Endothelial cell of umbilical vein (primary cell): ENCODE results near the gene HOXA13. TPM values are rescaled to one million over a fixed set of nuclear protein-coding genes. Genes with fewer than 3 reads are reported as not detected.
A peak's percentile ranks its signal among the peaks of the same experiment; 100 is the strongest.

ENCODE experiments used
- BruUV-seq: library from RNA; stranded (reverse); fragments of 400-500 nt; replicated peaks from 2 replicates; lab custom pipeline; 2021; lab: Mats Ljungman, UMichigan
- CTCF ChIA-PET: fragments of 300-600, 350-600 bp; sonication (Branson Sonifier 250); formaldehyde crosslinking; loops from one replicate; lab custom pipeline; 2021; ENCODE audit warnings: antibody characterized with exemption, inconsistent platforms; lab: Charles Lee
- POLR2A ChIA-PET: fragments of 300-600, 350-600 bp; sonication (Branson Sonifier 250); formaldehyde crosslinking; loops from one replicate; lab custom pipeline; 2021; ENCODE audit warnings: antibody characterized with exemption, inconsistent platforms; lab: Charles Lee
- DNase-seq: peaks from one replicate; pipeline ENCODE4 v3.0.0-alpha.2; 2011; ENCODE audit warnings: low read depth, low spot score
- FAIRE-seq: peaks from 2 replicates; lab custom pipeline; 2011; peaks lifted over from hg19 to GRCh38; lab: Jason Lieb, UNC
- H2AFZ ChIP-seq: 2 replicates; pipeline ENCODE4 v1.6.0; 2012; ENCODE audit warnings: low read depth, low read length, control low read depth, inconsistent platforms
- H3K27ac ChIP-seq: 2 replicates; pipeline ENCODE4 v1.5.1; 2011; ENCODE audit warnings: low read depth, mild to moderate bottlenecking, control low read depth, low read length, moderate library complexity; ENCODE audit not compliant: insufficient read depth
- H3K27me3 ChIP-seq, 2 experiments: 2 replicates each; pipeline versions ENCODE4 v1.6.0 to v1.6.1; 2011; ENCODE audit warnings: low read length in 2 of 2, mixed read lengths in 1 of 2; ENCODE audit not compliant: control insufficient read depth in 2 of 2, insufficient read depth in 2 of 2
- H3K36me3 ChIP-seq, 2 experiments: 2 replicates in 1 of 2; 3 replicates in 1 of 2; pipeline ENCODE4 v1.5.1; 2011; ENCODE audit warnings: low read length in 2 of 2, mild to moderate bottlenecking in 1 of 2, moderate library complexity in 1 of 2; ENCODE audit not compliant: control insufficient read depth in 2 of 2, insufficient read depth in 2 of 2; ENCODE audit errors: extremely low read depth in 1 of 2
- H3K4me1 ChIP-seq: 3 replicates; pipeline ENCODE4 v1.5.1; 2011; ENCODE audit warnings: mild to moderate bottlenecking, low read length; ENCODE audit not compliant: control insufficient read depth, insufficient read depth; ENCODE audit errors: extremely low read depth
- H3K4me2 ChIP-seq: 2 replicates; pipeline ENCODE4 v1.6.1; 2011; ENCODE audit warnings: low read length, control low read depth, mixed read lengths; ENCODE audit not compliant: insufficient read depth
- H3K4me3 ChIP-seq, 3 experiments: fragments of 200-600 bp in 1 of 3; sonication (generic), shearing (Covaris generic) in 1 of 3; replicated peaks in 1 of 3; 2 replicates each; pipeline ENCODE4 v1.5.1; 2011 to 2016; ENCODE audit warnings: control low read depth in 3 of 3, low read length in 3 of 3, mild to moderate bottlenecking in 2 of 3, inconsistent platforms in 1 of 3, low read depth in 1 of 3, moderate library complexity in 1 of 3; ENCODE audit not compliant: insufficient read depth in 1 of 3
- H3K79me2 ChIP-seq: 2 replicates; pipeline ENCODE4 v1.6.0; 2012; ENCODE audit warnings: low read length, inconsistent platforms; ENCODE audit not compliant: control insufficient read depth, insufficient read depth
- H3K9ac ChIP-seq: replicated peaks from 2 replicates; pipeline ENCODE3; 2011; ENCODE audit warnings: low read length, control low read depth; ENCODE audit not compliant: insufficient read depth; ENCODE audit errors: extremely low read depth
- H3K9me1 ChIP-seq: replicated peaks from 3 replicates; pipeline ENCODE4 v1.6.0; 2011; ENCODE audit warnings: mild to moderate bottlenecking, low read length; ENCODE audit not compliant: control insufficient read depth, insufficient read depth; ENCODE audit errors: extremely low read depth
- H3K9me3 ChIP-seq: replicated peaks from 2 replicates; pipeline ENCODE4 v1.5.1; 2012; ENCODE audit warnings: low read length, inconsistent platforms; ENCODE audit not compliant: control insufficient read depth, insufficient read depth
- H4K20me1 ChIP-seq: replicated peaks from 2 replicates; pipeline ENCODE3; 2011; ENCODE audit warnings: mild to moderate bottlenecking, low read length; ENCODE audit not compliant: control insufficient read depth, insufficient read depth; ENCODE audit errors: extremely low read depth
- EZH2 ChIP-seq: IDR thresholded peaks from 2 replicates; pipeline ENCODE4 v1.6.1; 2012; ENCODE audit warnings: borderline replicate concordance, low read depth, mild to moderate bottlenecking, moderate library complexity, low read length, inconsistent platforms; ENCODE audit not compliant: severe bottlenecking
- FOS ChIP-seq: IDR thresholded peaks from 2 replicates; pipeline ENCODE4 v1.6.1; 2011; ENCODE audit warnings: mild to moderate bottlenecking, low read length, moderate library complexity, borderline replicate concordance; ENCODE audit not compliant: insufficient read depth
- GATA2 ChIP-seq: IDR thresholded peaks from 2 replicates; pipeline ENCODE4 v1.7.0; 2011; ENCODE audit warnings: low read depth, mild to moderate bottlenecking, moderate library complexity, mixed read lengths, low read length; ENCODE audit not compliant: insufficient read length, insufficient read depth
- JUN ChIP-seq: IDR thresholded peaks from 2 replicates; pipeline ENCODE4 v1.6.1; 2011; ENCODE audit warnings: borderline replicate concordance, low read depth; ENCODE audit not compliant: insufficient read length, insufficient read depth
- MAX ChIP-seq: IDR thresholded peaks from 2 replicates; pipeline ENCODE4 v1.6.1; 2011; ENCODE audit not compliant: insufficient read depth, insufficient read length
- MYC ChIP-seq: IDR thresholded peaks from one replicate; pipeline ENCODE4 v1.6.1; 2011; ENCODE audit warnings: mild to moderate bottlenecking, low read depth, low read length
- POLR2A ChIP-seq: IDR thresholded peaks from 2 replicates; pipeline ENCODE4 v1.6.1; 2012; ENCODE audit warnings: low read depth, mild to moderate bottlenecking, control low read depth, low read length
- POLR2AphosphoS5 ChIP-seq: IDR thresholded peaks from 2 replicates; pipeline ENCODE4 v1.6.1; 2012; ENCODE audit warnings: low read depth, mild to moderate bottlenecking, control low read depth, low read length, moderate library complexity; ENCODE audit not compliant: insufficient read depth
- dilution Hi-C: fragments of 300-500 bp; cut with MboI; formaldehyde crosslinking; loops from one replicate; pipeline ENCODE4 v1.15.0; 2019; ENCODE audit warnings: low sequenced_read_pairs; ENCODE audit not compliant: extremely low pct_ligation_motif_present
- intact Hi-C: fragments of 100-400 bp; cut with micrococcal nuclease; formaldehyde crosslinking; loops from one replicate; pipeline ENCODE4 v1.10.0; 2022
- polyA plus RNA-seq, 4 experiments: library from polyadenylated mRNA; depleted of rRNA in 3 of 4; stranded (reverse) in 3 of 4; unstranded in 1 of 4; fragments of >200 nt; gene quantifications; 2 replicates each; pipeline versions ENCODE4 v1.2.1 to v1.2.3, GENCODE V29; 2011 to 2012; ENCODE audit warnings: missing spikeins in 1 of 4
- total RNA-seq: library from RNA; stranded (reverse); gene quantifications from 2 replicates; pipeline ENCODE4 v1.2.3, GENCODE V29; 2021
- TF ChIP-seq, protein P1 (sequence below), 2 donors: IDR thresholded peaks; 1 replicate in 1 of 2; 2 replicates in 1 of 2; pipeline ENCODE4 v1.5.1; 2011; ENCODE audit warnings: low read length in 2 of 2, mild to moderate bottlenecking in 2 of 2, moderate library complexity in 2 of 2, control low read depth in 1 of 2, inconsistent platforms in 1 of 2, low read depth in 1 of 2; ENCODE audit not compliant: insufficient read depth in 1 of 2; ENCODE audit errors: extremely low read depth in 1 of 2

Gene HOXA13
- total and polyA plus RNA-seq, 2 donors (not counting 3 experiments of a cell fraction or from before 2014, with no cell fraction given), result 0.22 TPM; not detected in 1

DNA sequence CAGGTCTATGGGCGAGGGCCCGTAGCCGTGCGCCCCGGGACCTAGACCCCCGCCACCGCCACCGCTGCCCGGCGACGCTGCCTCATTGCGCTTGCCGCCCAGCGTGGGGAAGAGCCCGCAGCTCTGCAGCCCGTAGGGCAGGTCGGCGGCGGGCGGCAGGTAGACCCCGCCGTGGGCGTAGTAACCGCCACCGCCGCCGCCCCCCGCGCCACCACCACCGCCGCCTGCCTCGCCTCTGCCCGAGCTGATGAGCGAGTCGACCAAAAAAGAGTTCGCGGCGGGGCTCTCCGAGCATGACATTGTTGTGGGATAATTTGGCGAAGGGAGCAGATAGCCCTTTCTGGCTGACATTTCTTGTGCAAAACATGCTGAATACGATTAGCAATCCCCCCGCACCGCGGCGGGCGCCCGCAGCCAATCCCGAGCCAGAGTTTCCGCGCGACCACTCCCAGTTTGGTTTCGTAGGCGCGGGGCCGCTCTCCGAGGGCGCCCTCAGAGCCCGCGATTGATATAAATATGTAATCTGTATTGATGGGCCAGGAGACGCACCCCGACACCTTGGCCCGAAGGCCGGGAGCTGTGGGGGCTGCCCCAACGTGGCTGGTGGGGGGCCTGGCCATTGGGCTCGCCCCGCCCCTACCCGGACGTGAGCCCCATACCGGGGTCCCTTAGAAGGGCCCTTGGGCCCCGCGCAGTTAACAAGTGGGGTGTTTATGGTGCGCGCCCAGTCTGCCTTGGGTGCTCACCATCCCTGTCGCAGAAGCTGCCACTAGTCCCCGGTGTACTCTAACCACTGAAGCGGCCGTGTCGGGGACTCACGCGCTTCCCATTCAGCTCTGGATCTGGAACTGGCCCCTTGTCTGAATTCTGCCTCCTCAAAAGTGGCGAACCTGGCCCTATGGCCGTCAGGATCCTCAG is 25.7 kb downstream of the HOXA13 start, which contains the start of gene HOXA10:
Gene HOXA10, minus strand, starts transcription at position 365 of the 918 bp plus-strand sequence. Its CDS starts 14 bp downstream, at position 351.
- TF ChIP-seq JUN (no peak), MYC (no peak), POLR2AphosphoS5 (peak; percentile 38), FOS (no peak), POLR2A (peak; percentile 65), EZH2 (no peak), GATA2 (no peak), MAX (no peak)
- TF ChIP-seq, protein P1, sequence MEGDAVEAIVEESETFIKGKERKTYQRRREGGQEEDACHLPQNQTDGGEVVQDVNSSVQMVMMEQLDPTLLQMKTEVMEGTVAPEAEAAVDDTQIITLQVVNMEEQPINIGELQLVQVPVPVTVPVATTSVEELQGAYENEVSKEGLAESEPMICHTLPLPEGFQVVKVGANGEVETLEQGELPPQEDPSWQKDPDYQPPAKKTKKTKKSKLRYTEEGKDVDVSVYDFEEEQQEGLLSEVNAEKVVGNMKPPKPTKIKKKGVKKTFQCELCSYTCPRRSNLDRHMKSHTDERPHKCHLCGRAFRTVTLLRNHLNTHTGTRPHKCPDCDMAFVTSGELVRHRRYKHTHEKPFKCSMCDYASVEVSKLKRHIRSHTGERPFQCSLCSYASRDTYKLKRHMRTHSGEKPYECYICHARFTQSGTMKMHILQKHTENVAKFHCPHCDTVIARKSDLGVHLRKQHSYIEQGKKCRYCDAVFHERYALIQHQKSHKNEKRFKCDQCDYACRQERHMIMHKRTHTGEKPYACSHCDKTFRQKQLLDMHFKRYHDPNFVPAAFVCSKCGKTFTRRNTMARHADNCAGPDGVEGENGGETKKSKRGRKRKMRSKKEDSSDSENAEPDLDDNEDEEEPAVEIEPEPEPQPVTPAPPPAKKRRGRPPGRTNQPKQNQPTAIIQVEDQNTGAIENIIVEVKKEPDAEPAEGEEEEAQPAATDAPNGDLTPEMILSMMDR (IDR thresholded peaks at IDR 0.05; ENCODE audit: extremely low read depth in 1 of 2, insufficient read depth in 1 of 2, low read depth in 1 of 2, low read length in 2 of 2), result no peak
- DNase-seq, result peak; percentile 79
- no peaks in the 10 kb centered on the region for H3K9me1 ChIP-seq
- H3K79me2 ChIP-seq, result peaks cover 100% of the 10 kb centered on the region
- peak within 1 kb of the TSS; percentile 10 for H2AFZ ChIP-seq
- no TSS peak for BruUV-seq
- H3K9ac ChIP-seq, result peak within 1 kb of the TSS; percentile 95
- dilution Hi-C loops (loop anchor here (25.0 kb wide), 1 partner anchor 987 kb away; no protein-coding TSS in a partner anchor), intact Hi-C loops (loop anchor here (1.0 kb wide), 1 partner anchor 9 kb away; the partner anchor contains the start of gene HOXA9)
- no peaks in the 10 kb centered on the region for H4K20me1 ChIP-seq
- FAIRE-seq, result peak; percentile 57
- CTCF ChIA-PET, result interaction anchor here (1.0 to 8.0 kb wide), 5 partner anchors 8 to 22 kb away, joined by 3 to 81 read pairs (median 8); partner anchors contain the start of genes HOXA11, HOXA3 and HOXA7
- H3K36me3 ChIP-seq, result no peaks in the 10 kb centered on the region
- peak within 1 kb of the TSS; percentile 98 for H3K4me2 ChIP-seq
- peaks cover 61% of the 10 kb centered on the region for H3K4me1 ChIP-seq
- H3K27me3 ChIP-seq, result no peaks in the 10 kb centered on the region
- H3K4me3 ChIP-seq, result peak within 1 kb of the TSS; percentile 35 to 88 (median 59)
- peak within 1 kb of the TSS; percentile 96 for H3K27ac ChIP-seq
- POLR2A ChIA-PET, result no interaction called here
- no peaks in the 10 kb centered on the region for H3K9me3 ChIP-seq
